ENCODE results near the gene RASGEF1C.
"Not testable (repeated sequence)": the region's sequence is repeated elsewhere in the genome, so short reads cannot be mapped to it uniquely, and the experiment has no call there.

Gene RASGEF1C

DNA sequence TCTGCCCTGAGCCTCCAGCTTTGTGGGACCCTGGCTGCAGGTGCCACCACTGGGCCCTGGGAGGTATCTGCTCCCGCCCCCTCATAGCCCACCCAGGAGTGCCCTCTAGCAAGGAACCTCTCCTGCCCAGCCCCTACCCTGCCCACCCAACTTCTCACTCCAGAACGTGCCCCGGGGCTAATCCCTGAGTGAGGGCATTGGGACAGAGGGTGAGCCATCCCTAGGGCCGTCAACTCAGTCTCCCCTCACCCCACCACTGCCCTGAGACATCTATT lies 2.7 kb upstream of the RASGEF1C start:
- DNase-seq (ENCODE audit: low read depth in 2 of 3, low spot score in 2 of 3) = no peak

DNA sequence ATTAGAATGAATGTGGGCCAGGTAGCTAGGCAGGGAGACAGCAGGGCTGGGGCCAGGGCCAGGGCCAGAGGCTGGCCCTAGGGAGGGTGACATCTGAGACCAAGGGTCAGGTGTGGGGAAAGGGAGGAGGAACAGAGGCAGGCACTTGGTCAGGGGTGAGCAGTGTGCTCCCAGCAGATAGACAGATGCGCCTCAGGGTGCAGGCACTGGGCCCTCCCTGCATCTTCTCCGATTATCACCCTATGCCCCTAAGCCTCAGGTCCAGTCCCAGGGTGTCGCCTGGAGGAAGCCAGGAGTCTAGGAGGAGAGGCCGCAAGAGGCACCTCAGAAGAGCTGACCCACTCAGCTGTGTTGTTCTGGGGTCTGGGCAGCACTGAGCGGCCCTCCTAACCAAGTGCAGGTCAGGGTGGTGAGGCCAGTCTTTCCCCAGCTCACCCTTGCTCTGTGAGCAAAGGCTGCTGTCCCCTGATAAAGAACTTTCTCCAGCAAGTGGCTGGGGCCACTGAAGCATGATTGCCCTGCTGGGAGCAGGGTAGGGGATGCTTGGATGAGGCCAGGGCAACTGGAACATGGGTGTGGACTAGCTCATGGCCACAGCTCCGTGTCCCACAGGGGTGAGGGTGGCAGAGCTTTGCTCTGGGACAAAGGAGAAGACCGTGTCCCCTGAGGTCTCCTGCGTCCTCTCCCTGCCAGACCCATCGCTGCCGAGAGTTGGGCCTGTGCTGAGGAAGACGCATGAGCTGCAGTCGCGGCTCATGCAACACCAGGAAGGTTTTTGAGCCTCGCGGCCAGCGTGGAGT lies 2.1 kb upstream of the RASGEF1C start:
- DNase-seq (ENCODE audit: low read depth in 2 of 3, low spot score in 2 of 3) = no peak

DNA sequence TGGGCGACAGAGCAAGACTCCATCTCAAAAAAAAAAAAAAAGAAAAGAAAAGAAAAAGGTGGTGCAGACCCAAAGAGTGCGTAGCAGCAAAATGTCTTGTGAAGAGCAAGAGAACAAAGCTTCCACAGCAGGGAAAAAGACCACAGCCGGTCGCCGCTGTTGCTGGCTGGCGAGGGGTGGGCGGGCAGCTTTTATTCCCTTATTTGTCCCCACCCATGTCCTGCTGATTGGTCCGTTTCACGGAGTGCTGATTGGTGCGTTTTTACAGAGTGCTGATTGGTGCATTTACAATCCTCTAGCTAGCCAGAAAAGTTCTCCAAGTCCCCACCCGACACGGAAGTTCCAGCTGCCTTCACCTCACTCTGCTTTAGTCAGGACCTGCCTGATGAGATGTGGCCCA lies 1.1 kb upstream of the RASGEF1C start:
- DNase-seq (ENCODE audit: low read depth in 2 of 3, low spot score in 2 of 3) = not testable (repeated sequence)

- no peak for DNase-seq (ENCODE audit: low read depth in 2 of 3, low spot score in 2 of 3)
Observed at GRCh38 chr5:180208435-180209081, 453 bp downstream of the RASGEF1C start.

DNA sequence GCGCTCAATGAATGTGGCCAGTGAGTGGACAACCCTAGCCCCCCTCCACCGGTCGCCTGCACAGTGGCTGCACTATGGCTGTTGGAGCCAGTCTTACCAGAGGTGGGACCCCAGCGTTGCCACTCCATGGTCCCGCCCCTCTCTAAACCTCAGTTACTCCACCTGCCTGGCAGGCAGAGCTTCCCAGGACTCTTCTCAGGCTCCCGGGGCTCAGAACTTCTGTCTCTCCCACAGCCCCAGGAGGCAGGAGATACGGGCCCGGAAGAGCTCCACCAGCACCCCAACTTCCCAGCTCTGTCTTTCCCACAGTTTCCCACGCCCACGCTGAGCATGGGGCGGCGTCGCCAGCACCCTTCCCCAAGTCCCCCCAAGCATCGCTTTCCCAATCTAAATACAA lies 975 bp downstream of the RASGEF1C start:
- no peak for DNase-seq (ENCODE audit: low read depth in 2 of 3, low spot score in 2 of 3)

- DNase-seq (ENCODE audit: low read depth in 2 of 3, low spot score in 2 of 3) = no peak
Observed at GRCh38 chr5:180207593-180207992, 1.4 kb downstream of the RASGEF1C start.

DNA sequence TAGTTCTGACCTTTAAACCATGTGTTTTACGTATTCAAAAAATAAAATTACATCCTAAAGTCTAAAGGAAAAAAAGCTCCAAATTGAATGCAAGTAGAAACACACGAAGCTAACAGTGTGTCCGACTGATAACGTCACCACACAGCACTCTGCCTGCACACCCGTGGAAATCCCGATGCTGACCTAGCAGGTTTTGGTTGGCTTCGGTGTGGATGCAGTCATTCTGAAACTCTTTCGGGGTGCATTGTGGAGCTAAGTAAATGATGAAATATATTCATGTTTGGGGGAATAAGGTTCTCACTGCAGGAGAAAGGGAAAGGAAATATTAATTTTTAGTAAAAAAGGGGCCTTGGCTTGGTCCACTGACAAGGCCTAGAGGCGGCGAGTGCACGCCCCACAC lies 2.0 kb downstream of the RASGEF1C start:
- no peak for DNase-seq (ENCODE audit: low read depth in 2 of 3, low spot score in 2 of 3)

GRCh38 chr5:180205916-180206315 lies 3.1 kb downstream of the RASGEF1C start:
- no peak for DNase-seq (ENCODE audit: low read depth in 2 of 3, low spot score in 2 of 3)

- DNase-seq (ENCODE audit: low read depth in 2 of 3, low spot score in 2 of 3) = no peak
Observed at GRCh38 chr5:180204276-180204819, 4.7 kb downstream of the RASGEF1C start.

DNA sequence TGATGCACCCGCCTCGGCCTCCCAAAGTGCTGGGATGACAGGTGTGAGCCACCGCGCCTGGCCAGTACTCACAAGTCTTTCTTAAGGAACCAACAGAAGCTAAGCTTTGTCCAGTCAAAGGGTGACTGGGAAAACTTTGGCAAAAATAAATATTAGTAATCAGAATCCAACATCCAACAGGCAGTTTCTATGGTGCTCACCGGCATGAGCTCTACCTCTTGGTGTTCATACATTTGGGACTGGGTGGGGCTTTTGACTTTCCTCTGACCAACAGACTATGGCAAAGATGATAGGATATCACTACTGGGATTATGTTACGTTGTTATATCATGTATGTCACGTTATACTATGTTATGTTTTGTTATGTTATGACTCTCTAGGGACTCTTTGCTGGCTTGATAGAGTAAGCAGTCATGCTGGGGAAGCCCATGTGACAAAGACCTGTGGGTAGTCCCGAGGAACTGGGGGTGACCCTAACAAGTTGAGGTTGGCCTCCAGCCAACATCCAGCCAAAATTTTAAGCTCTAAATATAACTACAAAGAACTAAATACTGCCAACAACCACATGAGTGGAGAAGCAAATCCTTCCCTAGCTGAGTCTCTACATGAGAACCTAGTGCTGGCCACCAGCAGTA lies 6.0 kb downstream of the RASGEF1C start:
- DNase-seq (ENCODE audit: low read depth in 2 of 3, low spot score in 2 of 3) = no peak

GRCh38 chr5:180201051-180201987 lies 7.7 kb downstream of the RASGEF1C start:
- no peak for DNase-seq (ENCODE audit: low read depth in 2 of 3, low spot score in 2 of 3)

GRCh38 chr5:180199390-180199789 lies 9.6 kb downstream of the RASGEF1C start:
- no peak for DNase-seq (ENCODE audit: low read depth in 2 of 3, low spot score in 2 of 3)

- DNase-seq (ENCODE audit: low read depth in 2 of 3, low spot score in 2 of 3) = no peak
Observed at GRCh38 chr5:180198208-180198607, 10.8 kb downstream of the RASGEF1C start.

DNA sequence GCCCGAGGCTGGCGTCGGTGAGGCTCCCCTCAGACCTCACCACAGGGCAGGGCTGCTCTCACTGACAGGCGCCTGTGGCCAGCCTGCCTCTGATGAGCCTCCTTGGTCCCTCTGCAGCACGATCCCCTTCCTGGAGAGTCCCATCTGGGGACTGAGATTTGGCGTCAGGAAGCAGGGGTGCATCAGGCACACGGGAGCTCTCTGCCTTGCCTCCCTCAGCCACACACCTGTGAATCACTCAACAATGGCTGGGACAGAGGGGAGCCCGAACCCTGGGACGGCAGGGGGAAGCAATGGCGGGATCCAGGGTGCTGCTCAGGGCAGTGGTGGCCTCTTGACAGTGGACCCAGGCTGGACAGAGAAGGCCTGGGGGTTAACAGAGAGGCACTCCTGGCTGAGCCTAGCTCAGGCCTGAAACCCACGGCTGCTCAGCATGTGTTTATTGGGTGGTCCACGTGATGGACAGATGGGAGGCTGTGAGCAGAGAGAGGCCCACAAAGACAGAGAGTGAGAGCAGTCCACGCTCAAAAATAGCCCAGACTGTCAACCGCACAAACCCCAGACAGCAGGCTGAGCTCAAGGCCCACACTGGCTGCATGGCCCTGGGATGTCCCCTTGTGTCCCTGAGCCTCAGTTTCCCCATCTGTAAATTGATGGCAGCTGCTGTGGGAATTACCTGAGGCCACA lies 11.9 kb downstream of the RASGEF1C start:
- no peak for DNase-seq (ENCODE audit: low read depth in 2 of 3, low spot score in 2 of 3)

DNA sequence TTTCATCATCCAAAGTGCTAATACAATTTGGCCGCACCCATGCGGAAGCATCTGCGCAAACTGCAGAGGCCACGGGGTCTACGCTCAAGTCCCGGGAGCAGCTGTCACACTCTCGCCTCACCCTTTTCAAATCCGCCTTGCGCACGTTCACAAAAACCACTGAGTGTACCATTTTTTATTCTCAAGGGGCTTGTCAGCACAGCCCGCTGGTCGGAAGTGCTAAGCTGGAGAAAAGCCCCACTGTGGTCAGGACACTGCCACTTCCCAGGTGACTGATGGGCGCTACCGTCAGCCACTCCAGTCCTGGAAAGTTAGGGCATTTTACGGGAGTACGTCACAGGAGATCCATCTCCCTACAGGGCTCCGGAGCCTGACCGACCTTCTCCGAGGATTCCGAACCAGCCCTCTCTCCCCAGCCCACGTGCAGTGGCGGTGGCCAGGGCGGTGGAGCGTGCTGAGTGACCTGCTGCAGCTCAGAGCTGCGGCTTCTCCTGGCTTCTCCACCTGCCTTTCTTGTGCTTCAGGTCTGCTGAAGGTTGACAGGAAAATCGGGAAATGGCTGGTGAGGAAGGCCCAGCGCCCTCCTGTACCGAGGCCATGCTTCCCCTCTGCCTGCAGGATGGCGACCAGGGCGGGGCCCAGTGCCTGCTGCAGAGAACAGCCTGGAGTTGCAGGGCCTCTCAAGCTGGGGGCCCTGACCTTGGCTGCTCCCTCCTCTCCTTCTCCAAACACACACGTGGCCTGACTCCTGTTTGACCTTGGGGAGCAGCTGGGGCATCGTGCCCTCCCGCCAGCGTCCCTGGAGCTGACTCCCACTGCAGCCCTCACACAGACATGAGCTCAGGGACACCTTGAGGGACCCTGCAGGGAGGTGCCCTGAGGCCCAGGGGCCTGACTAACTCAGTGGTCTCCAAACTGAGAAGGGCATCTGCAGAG lies 14.3 kb downstream of the RASGEF1C start:
- no peak for DNase-seq (ENCODE audit: low read depth in 2 of 3, low spot score in 2 of 3)

DNA sequence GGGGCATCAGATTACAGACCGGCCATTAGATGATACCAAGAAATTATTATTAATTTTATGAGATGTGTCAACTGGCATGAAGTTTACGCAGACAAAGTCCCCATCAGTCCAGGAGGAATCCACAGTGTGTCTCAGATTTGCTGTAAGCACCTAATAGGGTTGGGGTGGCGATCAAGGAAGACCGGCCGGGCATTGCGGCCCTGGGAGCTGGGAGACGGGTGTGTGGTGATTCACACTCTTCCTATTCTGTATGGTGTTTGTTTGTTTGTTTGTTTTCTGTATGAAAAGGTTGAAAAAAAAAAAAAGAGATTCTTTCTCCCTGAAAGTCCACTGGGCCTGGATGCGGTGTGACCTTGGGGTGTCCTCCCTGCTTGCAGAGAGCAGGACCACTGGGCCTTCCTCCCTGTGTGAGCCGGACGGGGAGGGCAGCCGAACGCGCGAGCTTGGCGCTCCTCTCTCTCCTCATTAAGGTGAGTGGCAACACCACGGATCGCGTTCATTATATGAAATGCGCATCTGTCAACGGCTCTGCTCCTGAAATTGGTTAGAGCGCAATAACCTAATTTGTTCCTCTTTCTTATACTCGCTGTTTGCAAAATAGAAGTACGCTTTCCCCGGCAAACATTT lies 15.1 kb downstream of the RASGEF1C start:
- DNase-seq (ENCODE audit: low read depth in 2 of 3, low spot score in 2 of 3) = no peak

DNA sequence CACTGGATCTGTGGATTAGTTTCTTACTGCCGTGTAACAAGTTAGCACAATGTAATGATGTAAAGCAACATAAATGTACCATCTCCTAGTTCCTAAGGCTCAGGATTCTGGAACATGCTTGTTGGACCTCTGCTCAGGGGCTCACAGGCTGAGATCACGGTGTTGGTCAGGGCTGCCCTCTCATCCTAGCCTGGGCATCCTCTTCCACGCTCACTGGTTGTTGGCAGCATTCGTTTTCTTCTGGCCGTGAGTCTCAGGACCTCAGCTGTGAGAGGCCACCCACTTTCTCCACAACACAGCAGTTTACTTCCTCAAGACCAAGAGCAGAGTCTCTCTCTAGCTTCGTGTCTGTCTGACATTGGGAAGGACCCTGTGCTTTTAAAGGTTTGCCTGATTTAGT lies 17.3 kb downstream of the RASGEF1C start:
- no peak for DNase-seq (ENCODE audit: low read depth in 2 of 3, low spot score in 2 of 3)

DNA sequence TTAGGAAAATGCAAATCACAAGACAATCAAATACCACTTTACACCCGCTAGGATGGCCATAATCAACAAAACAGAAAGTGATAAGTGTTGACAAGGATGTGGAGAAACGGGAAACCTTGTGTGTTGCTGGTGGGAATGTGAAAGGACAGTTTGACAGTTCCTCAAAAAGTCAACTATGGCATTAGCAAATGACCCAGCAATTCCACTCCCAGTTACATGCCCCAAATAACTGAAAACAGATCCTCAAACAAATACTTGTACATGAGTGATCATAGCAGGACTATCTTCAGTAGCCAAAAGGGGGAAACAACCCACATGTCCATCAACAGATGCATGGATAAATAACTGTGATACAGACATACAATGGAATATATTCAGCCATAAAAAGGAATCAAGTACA lies 21.2 kb downstream of the RASGEF1C start:
- no peak for DNase-seq (ENCODE audit: low read depth in 2 of 3, low spot score in 2 of 3)

DNA sequence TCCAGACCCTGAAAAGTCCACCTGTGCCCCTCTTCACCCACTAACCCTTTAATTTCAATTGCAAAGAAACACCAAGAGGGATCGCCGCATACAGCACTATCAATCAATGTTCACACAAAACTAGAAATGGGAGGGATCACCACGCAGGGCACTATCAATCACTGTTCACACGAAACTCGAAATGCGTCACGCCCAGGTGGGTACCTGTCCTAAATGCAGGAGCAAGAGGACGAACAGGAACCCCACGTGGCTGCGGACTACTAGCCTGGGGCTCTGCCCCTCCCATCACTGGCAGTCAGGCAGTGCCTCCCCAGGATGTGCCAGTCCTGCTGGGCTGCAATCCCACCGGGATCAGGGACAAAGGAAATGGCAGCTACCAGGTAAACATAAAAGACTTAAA lies 28.2 kb downstream of the RASGEF1C start:
- DNase-seq (ENCODE audit: low read depth in 2 of 3, low spot score in 2 of 3) = no peak

All from activated CD8-positive, alpha-beta memory T cell treated with anti-CD3 and anti-CD28 coated beads for 48 hours (primary cell).